IMR-90 (cell line): ENCODE measurements around the gene TSPAN17. TPM values are rescaled to one million over a fixed set of nuclear protein-coding genes. Genes with fewer than 3 reads are reported as not detected.

ENCODE experiments used
- ATAC-seq: fragments of 200-7000 bp; cut with Tn5 transposase; 2 replicates; pipeline ENCODE4 v1.9.1; 2020; ENCODE audit warnings: low read depth, mild to moderate bottlenecking, moderate library complexity
- BruUV-seq: library from RNA; stranded (reverse); fragments of 400-500 nt; replicated peaks from 2 replicates; lab custom pipeline; 2021; lab: Mats Ljungman, UMichigan
- CTCF ChIA-PET: fragments of 300-600 bp; formaldehyde crosslinking; extraction: SDS; loops from one replicate; lab custom pipeline; 2021; ENCODE audit warnings: antibody characterized with exemption; lab: Yijun Ruan, JAX
- POLR2A ChIA-PET: fragments of 300-600 bp; sonication (Branson Sonifier 250); formaldehyde crosslinking; loops from one replicate; lab custom pipeline; 2022; ENCODE audit warnings: antibody characterized with exemption; ENCODE audit not compliant: unreplicated experiment; lab: Charles Lee
- DNase-seq: peaks from one replicate; pipeline ENCODE4 v3.0.0; 2013
- H2AFZ ChIP-seq: replicated peaks from 2 replicates; pipeline ENCODE3; 2013; ENCODE audit warnings: low read length, mild to moderate bottlenecking; ENCODE audit not compliant: poor library complexity
- H2AK5ac ChIP-seq: 2 replicates; pipeline ENCODE4 v1.6.1; 2013; ENCODE audit warnings: low read depth, low read length, inconsistent platforms
- H2AK9ac ChIP-seq: replicated peaks from 2 replicates; pipeline ENCODE3; 2013; ENCODE audit warnings: mild to moderate bottlenecking, low read depth, low read length, moderate library complexity; ENCODE audit not compliant: poor library complexity
- H2BK120ac ChIP-seq: 2 replicates; pipeline ENCODE4 v1.6.1; 2013; ENCODE audit warnings: low read depth, low read length, inconsistent platforms
- H2BK15ac ChIP-seq: 3 replicates; pipeline ENCODE4 v1.6.1; 2013; ENCODE audit warnings: low read depth, low read length, inconsistent platforms
- H2BK20ac ChIP-seq: 2 replicates; pipeline ENCODE4 v1.6.1; 2013; ENCODE audit warnings: low read depth, mild to moderate bottlenecking, inconsistent platforms, low read length, moderate library complexity
- H2BK5ac ChIP-seq: 2 replicates; pipeline ENCODE4 v1.6.1; 2013; ENCODE audit warnings: mild to moderate bottlenecking, low read depth, low read length, inconsistent platforms; ENCODE audit not compliant: poor library complexity, severe bottlenecking
- H3K14ac ChIP-seq: replicated peaks from 2 replicates; pipeline ENCODE4 v1.6.1; 2013; ENCODE audit warnings: low read depth, low read length, inconsistent platforms
- H3K18ac ChIP-seq: 2 replicates; pipeline ENCODE4 v1.6.1; 2013; ENCODE audit warnings: low read depth, low read length, control low read depth
- H3K23ac ChIP-seq: 2 replicates; pipeline ENCODE4 v1.6.1; 2013; ENCODE audit warnings: low read depth, low read length, inconsistent platforms
- H3K27ac ChIP-seq: 2 replicates; pipeline ENCODE4 v1.5.1; 2013; ENCODE audit warnings: mild to moderate bottlenecking, control low read depth, low read length; ENCODE audit not compliant: insufficient read depth
- H3K27me3 ChIP-seq: 2 replicates; pipeline ENCODE4 v1.6.1; 2013; ENCODE audit warnings: low read length; ENCODE audit not compliant: control insufficient read depth, insufficient read depth
- H3K36me3 ChIP-seq: 2 replicates; pipeline ENCODE4 v1.6.1; 2013; ENCODE audit warnings: low read length, mixed read lengths; ENCODE audit not compliant: control insufficient read depth, insufficient read depth
- H3K4ac ChIP-seq: 2 replicates; pipeline ENCODE4 v1.6.1; 2013; ENCODE audit warnings: low read depth, low read length, inconsistent platforms
- H3K4me1 ChIP-seq: 2 replicates; pipeline ENCODE4 v1.6.1; 2013; ENCODE audit warnings: low read length, mixed read lengths; ENCODE audit not compliant: control insufficient read depth, insufficient read depth
- H3K4me2 ChIP-seq: 2 replicates; pipeline ENCODE4 v1.6.1; 2013; ENCODE audit warnings: low read depth, mild to moderate bottlenecking, control low read depth, low read length, moderate library complexity
- H3K4me3 ChIP-seq: 2 replicates; pipeline ENCODE4 v1.5.1; 2013; ENCODE audit warnings: low read depth, mild to moderate bottlenecking, control low read depth, low read length, moderate library complexity; ENCODE audit not compliant: insufficient read depth
- H3K56ac ChIP-seq: 2 replicates; pipeline ENCODE4 v1.6.1; 2013; ENCODE audit warnings: low read length, inconsistent platforms; ENCODE audit not compliant: insufficient read depth; ENCODE audit errors: extremely low read depth
- H3K79me1 ChIP-seq, 2 experiments: 2 replicates each; pipeline ENCODE4 v1.6.1; 2013; ENCODE audit warnings: low read length in 2 of 2, inconsistent platforms in 1 of 2, low read depth in 1 of 2
- H3K9ac ChIP-seq: 2 replicates; pipeline ENCODE4 v1.6.1; 2013; ENCODE audit warnings: low read depth, low read length, control low read depth
- H3K9me1 ChIP-seq: 2 replicates; pipeline ENCODE4 v1.6.1; 2013; ENCODE audit warnings: low read length, inconsistent platforms; ENCODE audit not compliant: insufficient read depth
- H3K9me3 ChIP-seq: 2 replicates; pipeline ENCODE4 v1.6.1; 2013; ENCODE audit warnings: low read length; ENCODE audit not compliant: control insufficient read depth, insufficient read depth
- H4K20me1 ChIP-seq: 2 replicates; pipeline ENCODE4 v1.6.1; 2013; ENCODE audit warnings: low read length, inconsistent platforms; ENCODE audit not compliant: insufficient read depth
- H4K5ac ChIP-seq: 2 replicates; pipeline ENCODE4 v1.6.1; 2013; ENCODE audit warnings: mild to moderate bottlenecking, low read depth, low read length, control low read depth
- H4K8ac ChIP-seq, 2 experiments: 2 replicates each; pipeline ENCODE4 v1.6.1; 2013; ENCODE audit warnings: low read depth in 2 of 2, low read length in 2 of 2, control low read depth in 1 of 2, inconsistent platforms in 1 of 2
- H4K91ac ChIP-seq: 2 replicates; pipeline ENCODE4 v1.6.1; 2013; ENCODE audit warnings: low read depth, low read length, inconsistent platforms; ENCODE audit not compliant: insufficient read depth
- BHLHE40 ChIP-seq: fragments of 150-350 bp; IDR thresholded peaks from 2 replicates; pipeline ENCODE4 v1.6.1; 2016; ENCODE audit warnings: mild to moderate bottlenecking, low read depth, low read length
- CEBPB ChIP-seq: IDR thresholded peaks from 2 replicates; pipeline ENCODE4 v1.6.1; 2012; ENCODE audit warnings: low read depth, low read length, improper control_type of control experiment
- MAFK ChIP-seq: IDR thresholded peaks from 2 replicates; pipeline ENCODE4 v1.6.1; 2012; ENCODE audit warnings: low read depth, low read length, improper control_type of control experiment
- MAZ ChIP-seq: IDR thresholded peaks from 2 replicates; pipeline ENCODE4 v1.6.1; 2012; ENCODE audit warnings: low read depth, mild to moderate bottlenecking, low read length, improper control_type of control experiment, moderate library complexity, borderline replicate concordance
- RAD21 ChIP-seq: IDR thresholded peaks from 2 replicates; pipeline ENCODE4 v1.6.1; 2012; ENCODE audit warnings: low read length, improper control_type of control experiment
- RFX5 ChIP-seq: IDR thresholded peaks from 2 replicates; pipeline ENCODE4 v1.8.0; 2012; ENCODE audit warnings: low read depth, mild to moderate bottlenecking, low read length, moderate library complexity
- SMC3 ChIP-seq: fragments of 150-350 bp; IDR thresholded peaks from 2 replicates; pipeline ENCODE4 v1.6.1; 2016; ENCODE audit warnings: low read depth, mild to moderate bottlenecking, antibody characterized with exemption, low read length, moderate library complexity
- WGBS, 2 experiments: methylation state at CpG; one replicate each; pipeline versions ENCODE4 v1.1.5 to v1.1.7; 2013; ENCODE audit warnings: missing lambda C conversion rate in 2 of 2; ENCODE audit not compliant: insufficient read length in 1 of 2; ENCODE audit errors: extremely low coverage in 2 of 2; 5-methylcytosine and 5-hydroxymethylcytosine counted together
- dilution Hi-C: fragments of 300-500 bp; cut with HindIII; formaldehyde crosslinking; loops from one replicate; pipeline ENCODE4 v1.14.3; 2018; ENCODE audit warnings: low sequenced_read_pairs; ENCODE audit not compliant: unreplicated experiment
- in situ Hi-C: fragments of 300-500 bp; cut with MboI; formaldehyde crosslinking; loops from 3 replicates; pipeline ENCODE4 v1.14.3; 2019; ENCODE audit warnings: low sequenced_read_pairs, inconsistent platforms, mixed read lengths
- intact Hi-C: fragments of 100-400 bp; cut with micrococcal nuclease; formaldehyde crosslinking; loops from 2 replicates; pipeline ENCODE4 v1.10.0; 2022
- polyA plus RNA-seq, 3 experiments: library from polyadenylated mRNA; depleted of rRNA; stranded (reverse); fragments of >200 nt; gene quantifications; 2 replicates each; pipeline ENCODE4 v1.2.3, GENCODE V29; 2012; ENCODE audit warnings: low replicate concordance in 1 of 3
- total RNA-seq: library from RNA; depleted of rRNA; stranded (reverse); fragments of >200 nt; gene quantifications from 2 replicates; pipeline ENCODE4 v1.2.3, GENCODE V29; 2012
- TF ChIP-seq, protein P1 (sequence below): fragments of 150-350 bp; IDR thresholded peaks from 2 replicates; pipeline ENCODE4 v1.6.1; 2016; ENCODE audit warnings: low read depth, mild to moderate bottlenecking, low read length, moderate library complexity, borderline replicate concordance

The TSPAN17 gene
- total and polyA plus RNA-seq, 2 of the 4 experiments (the other 2 are of a cell fraction), result 34.2 to 41.6 TPM

GRCh38 chr5:176697267-176697933 lies 50.1 kb downstream of the TSPAN17 start:
- no peak overlapping the region for H3K4me2 ChIP-seq
- TF ChIP-seq MAFK (no peak), BHLHE40 (no peak), CEBPB (no peak), SMC3 (no peak), MAZ (no peak), RAD21 (no peak), RFX5 (no peak)
- TF ChIP-seq, protein P1, sequence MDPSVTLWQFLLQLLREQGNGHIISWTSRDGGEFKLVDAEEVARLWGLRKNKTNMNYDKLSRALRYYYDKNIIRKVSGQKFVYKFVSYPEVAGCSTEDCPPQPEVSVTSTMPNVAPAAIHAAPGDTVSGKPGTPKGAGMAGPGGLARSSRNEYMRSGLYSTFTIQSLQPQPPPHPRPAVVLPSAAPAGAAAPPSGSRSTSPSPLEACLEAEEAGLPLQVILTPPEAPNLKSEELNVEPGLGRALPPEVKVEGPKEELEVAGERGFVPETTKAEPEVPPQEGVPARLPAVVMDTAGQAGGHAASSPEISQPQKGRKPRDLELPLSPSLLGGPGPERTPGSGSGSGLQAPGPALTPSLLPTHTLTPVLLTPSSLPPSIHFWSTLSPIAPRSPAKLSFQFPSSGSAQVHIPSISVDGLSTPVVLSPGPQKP, result no peak
- no peak overlapping the region for H3K4ac ChIP-seq
- H3K23ac ChIP-seq, result no peak overlapping the region
- no peak overlapping the region for H2BK120ac ChIP-seq
- dilution Hi-C loops (no loop called here), intact Hi-C loops (no loop called here), in situ Hi-C loops (no loop called here)
- no peak for ATAC-seq
- ChIA-PET CTCF (interaction anchor here (0.6 kb wide), 1 partner anchor 338 kb away, joined by 3 read pairs; no protein-coding TSS in a partner anchor), POLR2A (no interaction called here)
- peaks cover 84% of the 10 kb centered on the region for H3K27me3 ChIP-seq
- no peak overlapping the region for H2BK20ac ChIP-seq
- no peak overlapping the region for H4K91ac ChIP-seq
- no peaks in the 10 kb centered on the region for H3K79me1 ChIP-seq
- H3K4me1 ChIP-seq, result no peaks in the 10 kb centered on the region
- H2AK9ac ChIP-seq, result no peak overlapping the region
- H4K5ac ChIP-seq, result no peak overlapping the region
- no peak overlapping the region for H3K56ac ChIP-seq
- H3K9me1 ChIP-seq, result no peaks in the 10 kb centered on the region
- no peak overlapping the region for H3K4me3 ChIP-seq
- H2AFZ ChIP-seq, result no peak overlapping the region
- no peak overlapping the region for H3K18ac ChIP-seq
- H4K20me1 ChIP-seq, result no peaks in the 10 kb centered on the region
- no peaks in the 10 kb centered on the region for H3K36me3 ChIP-seq
- BruUV-seq, result no TSS peak
- H3K27ac ChIP-seq, result no peak overlapping the region
- no peak overlapping the region for H3K9ac ChIP-seq
- no peak overlapping the region for H2AK5ac ChIP-seq
- no peaks in the 10 kb centered on the region for H3K9me3 ChIP-seq
- H2BK15ac ChIP-seq, result no peak overlapping the region
- H3K14ac ChIP-seq, result no peak overlapping the region
- H2BK5ac ChIP-seq, result no peak overlapping the region
- 40% methylated on average over 2 of the region's 10 CpGs; no CpG with 5 or more reads in 1 of the 2 experiments for WGBS, 2 experiments
- no peak for DNase-seq
- no peak overlapping the region for H4K8ac ChIP-seq
